ENCODE results near the gene RASSF1.
"Not testable (repeated sequence)": the region's sequence is repeated elsewhere in the genome, so short reads cannot be mapped to it uniquely, and the experiment has no call there.

The RASSF1 gene

DNA sequence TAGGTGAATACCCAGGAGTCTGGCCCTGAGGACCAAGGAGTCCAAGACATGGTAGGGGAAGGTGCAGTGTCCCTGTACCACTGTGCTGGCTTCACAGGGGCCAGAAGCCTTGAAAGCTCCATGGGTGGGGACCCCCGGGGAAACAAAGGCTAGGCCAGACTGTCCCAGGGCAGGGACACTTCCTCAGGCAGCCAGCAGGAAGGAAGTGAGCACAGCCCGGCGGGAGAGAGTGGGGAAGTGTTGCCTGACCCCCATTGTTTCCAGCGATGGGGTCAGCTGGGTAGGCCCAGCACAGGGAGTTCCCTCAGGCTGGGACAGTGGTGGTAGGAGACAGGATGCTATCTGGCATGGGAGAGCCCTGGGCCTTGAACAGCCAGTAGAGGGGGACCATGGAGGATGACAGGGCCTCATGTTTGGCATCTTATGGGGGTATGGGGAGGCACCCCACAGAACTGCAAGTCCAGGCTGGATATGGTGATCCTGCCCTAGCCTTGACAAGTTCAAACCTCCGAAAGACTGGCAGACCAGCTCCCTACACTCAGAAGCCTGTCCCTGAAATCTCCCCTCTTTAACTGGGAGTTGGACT, 16.9 kb downstream of the RASSF1 start:
- no peak for DNase-seq (ENCODE audit: low read depth)

DNA sequence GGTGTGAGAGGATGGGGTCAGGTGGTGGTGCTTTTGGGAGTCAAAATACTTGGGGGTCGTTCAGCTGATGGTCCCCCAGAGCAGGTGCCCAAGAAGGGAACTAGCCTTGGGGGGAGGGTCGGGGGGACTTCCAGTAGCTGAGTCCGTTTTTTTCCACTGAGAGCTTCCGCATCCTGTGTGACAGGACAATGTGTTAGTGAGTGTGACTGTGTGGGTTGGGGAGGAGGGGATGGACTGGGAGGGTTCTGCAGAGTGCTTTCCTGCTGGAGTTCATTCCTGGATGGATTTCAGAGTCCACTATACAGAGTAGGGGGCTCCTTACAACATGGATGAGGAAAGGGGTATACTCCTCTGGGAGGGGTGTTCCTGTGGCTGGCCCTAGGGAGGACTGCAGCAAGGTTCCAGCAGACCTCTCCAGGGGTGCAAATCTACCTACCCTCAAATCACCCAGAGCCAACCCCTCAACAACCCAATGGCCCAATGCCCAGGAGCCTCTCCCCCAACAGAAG, 17.5 kb downstream of the RASSF1 start:
- DNase-seq (ENCODE audit: low read depth), result no peak

DNA sequence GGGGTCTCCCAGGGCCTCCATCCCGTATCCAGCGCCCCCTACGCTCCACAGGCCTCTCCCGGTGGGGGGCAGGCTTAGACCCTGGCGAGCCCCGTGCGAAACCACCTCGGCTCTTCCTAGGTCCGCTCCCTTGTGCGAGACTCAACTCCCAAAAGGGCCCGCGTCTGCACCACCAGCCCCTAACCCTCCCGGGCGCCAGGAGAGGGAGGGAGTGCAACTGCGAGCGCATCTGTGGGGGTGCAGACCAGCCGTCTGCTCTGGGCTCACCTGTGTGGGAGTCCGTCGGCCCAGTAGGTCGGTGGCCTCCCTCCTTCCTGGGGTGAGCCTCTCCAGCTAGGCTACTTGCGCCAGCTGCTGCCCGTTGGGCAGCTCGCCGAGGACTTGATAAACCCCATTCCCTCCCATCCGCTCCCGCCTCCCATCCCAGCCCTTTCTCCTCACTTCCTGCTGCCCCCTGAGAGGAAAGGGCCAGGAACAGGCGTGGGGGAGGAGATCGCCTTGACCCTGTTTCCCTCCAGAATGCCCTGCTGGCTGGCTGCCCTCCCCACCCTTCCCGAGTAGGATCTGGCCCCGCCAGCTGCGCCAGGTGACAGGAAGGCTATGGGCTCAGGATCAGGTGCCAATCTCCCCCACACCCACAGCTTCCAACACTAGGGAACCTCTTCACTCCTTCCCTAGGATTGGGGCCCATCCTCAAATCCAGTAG, 18.1 kb downstream of the RASSF1 start, which contains the start of gene HYAL2:
TSS of gene HYAL2 (minus strand) at position 360 of the 706 bp plus-strand sequence. CDS start 2,256 bp downstream, outside the sequence.
- no peak for DNase-seq (ENCODE audit: low read depth)

DNA sequence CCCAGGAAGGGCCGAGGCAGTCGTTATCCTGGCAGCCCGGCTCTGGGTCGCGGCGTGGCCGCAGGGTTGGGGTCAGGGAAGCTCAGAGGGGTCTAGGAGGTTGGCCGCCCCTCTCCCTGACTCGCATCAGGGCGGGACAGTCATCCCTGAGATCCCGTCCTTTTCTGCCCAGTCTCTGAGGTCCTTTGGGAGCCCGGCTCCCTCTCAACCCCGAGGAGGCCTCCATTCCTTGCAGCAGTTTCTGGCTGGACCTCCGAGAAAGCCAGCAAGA, 18.6 kb downstream of the RASSF1 start:
- no peak for DNase-seq (ENCODE audit: low read depth)

DNA sequence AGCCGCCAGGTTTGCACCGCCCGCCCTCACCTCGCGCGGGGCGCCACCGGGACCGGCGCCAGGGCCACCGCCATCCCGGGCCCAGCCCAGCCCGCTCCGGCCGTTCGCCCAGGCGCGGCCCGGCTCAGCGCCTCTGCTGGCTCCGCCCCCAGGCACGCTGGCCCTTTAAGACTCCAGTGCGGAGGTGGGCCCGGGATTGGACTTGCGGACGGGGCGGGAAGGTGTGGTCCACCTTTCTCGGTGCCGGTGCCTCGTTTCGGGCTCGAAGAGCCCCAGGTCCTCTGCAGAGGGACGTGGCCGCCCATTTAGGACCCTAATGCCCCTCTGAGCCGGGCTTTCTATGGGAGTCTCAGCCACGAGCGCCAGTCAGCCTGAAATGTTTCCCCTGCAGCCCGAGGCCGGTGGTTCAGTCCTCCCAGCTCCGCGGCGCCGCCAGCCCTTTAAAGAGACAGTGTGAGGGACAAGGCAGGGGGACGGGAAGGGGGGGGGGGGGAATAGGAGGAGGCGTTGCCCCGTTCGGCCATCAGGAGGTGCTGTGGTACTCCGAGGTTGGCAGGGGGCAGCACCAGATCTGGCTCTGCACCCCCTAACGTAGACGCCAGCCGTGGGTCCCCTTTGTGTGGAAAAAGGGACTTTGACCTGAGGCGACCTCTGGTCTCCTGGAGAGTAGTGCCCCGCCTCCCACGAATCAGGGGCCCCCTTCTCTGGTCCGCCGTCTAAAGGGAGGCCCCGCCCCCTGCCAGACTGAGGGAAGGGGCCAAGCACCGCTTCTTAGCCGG, 19.1 kb downstream of the RASSF1 start:
- peak; percentile 74 for DNase-seq (ENCODE audit: low read depth)

DNA sequence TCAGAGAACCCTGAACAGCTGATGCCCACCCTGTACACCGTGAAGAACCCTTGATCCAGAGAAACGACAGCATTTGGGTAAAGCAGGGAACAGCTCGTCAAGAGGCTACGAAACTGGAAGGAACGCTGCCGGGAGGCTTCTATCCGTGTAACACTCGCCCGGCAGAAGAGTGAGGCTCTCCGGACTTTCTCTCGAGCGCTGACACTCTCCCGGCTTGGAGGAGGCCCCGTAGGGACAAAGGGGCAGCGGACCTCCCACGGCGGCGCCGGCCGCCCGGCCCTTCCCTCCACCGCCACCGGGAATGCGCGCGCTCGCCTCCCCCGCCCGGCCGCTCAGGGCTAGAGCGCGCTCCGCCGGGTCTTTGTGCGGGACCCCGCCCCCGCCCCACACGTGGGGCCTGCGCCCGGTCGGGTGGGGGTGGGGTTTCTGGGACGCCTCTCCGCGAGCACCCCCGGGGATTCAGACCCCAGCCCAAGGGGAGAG, 19.7 kb downstream of the RASSF1 start:
- no peak for DNase-seq (ENCODE audit: low read depth)

DNA sequence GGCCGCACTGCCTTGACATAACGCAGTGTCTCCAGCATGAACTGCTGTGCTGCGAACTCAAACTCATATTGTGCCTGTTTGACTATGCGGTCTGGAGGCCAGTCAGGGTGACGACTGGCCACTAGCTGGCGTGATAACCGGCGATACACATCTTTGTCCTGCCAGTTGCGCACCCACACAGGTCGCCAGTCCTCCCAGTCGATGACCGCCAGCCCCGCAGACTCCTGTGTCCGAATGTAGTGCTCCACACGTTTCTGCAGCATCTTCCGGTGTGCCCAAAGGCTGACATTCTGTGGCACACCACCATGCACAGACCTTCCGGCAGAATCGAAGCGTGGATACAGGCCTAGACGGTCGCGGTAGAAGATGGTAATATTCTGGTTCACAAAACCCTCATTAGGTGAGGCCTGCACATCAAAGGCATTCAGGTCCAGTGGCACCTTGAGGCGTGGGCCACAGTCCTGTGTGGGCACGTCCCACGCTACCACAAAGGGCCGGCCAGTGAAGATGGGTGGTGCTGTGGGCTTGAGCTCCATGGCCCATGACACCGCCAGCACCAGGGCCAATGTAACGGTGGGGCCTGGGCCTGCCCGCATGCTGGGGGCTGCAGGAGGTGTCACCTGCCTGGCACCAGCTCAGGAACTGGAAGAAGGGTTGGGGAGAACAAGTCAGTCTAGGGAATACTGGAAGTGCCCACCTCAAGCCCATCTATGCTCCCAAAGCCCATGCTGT, 20.6 kb downstream of the RASSF1 start:
- no peak for DNase-seq (ENCODE audit: low read depth)

DNA sequence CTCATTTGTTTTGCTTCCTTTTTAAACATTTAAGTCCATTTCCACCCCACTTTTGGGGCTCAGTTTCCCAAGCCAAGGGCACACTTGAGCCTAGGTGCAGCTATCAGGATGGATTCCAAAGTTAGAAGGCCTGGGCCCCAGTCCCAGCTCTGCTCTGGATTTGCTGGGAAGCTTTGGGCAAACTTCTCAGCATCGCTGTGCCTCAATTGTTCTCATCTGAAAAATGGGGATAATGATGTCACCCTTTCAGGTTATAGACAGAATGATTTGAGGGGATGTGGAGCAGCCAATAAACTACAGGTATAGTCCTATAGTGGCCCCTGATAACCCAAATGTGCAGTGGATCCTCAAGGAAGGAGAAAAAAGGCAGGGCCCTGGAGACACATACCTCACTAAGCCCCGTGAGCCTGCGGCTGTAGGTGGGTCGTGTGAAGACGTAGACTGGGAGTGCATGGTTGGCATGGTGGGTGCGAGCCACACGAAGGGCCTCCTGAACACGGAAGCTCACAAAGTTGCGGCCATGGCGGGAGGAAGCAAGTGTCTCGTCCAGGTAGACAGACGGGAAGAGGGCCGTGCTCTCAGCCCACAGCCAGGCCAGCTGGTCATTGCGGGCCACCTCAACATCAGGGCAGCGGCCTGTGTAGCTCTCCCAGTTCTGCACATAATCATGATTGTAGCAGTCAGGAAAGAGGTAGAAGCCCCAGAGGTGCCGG, 21.3 kb downstream of the RASSF1 start:
- no peak for DNase-seq (ENCODE audit: low read depth)

DNA sequence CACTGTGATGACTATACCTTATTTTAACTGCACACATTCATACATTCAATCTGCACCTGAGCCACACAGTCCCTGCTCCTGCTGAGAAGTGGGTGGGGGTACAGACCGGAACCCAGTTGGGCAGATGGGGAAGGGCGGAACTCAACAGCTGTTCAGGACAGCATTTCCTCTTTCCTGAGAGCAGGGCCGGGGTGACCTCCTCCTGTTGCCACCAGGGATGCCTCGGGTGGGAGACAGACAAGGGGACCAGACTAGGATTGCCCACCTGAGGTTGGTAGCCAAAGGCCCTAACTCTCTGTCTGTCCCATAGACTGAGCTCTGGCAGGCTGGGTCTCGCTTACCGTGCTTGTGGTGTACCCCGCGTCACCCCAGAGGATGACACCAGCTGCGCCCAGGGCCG, 22.0 kb downstream of the RASSF1 start:
- DNase-seq (ENCODE audit: low read depth), result no peak

DNA sequence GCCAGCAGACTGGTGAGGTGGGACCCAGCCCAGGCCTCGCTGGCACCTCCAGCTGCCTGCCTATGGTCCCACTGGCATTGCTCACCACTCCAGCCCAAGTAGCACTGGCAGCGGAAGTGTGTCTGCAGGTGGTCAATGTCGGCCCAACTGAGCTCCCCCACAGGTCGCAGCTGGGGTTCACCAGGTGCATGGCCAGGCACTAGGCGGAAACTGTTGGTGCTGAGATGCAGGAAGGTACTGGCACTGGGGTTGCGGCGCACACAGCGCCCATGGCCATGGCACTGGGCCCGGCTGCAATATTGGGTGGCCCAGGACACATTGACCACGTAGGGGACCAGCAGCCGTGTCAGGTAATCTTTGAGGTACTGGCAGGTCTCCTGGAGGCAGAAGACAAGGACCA, 22.5 kb downstream of the RASSF1 start:
- DNase-seq (ENCODE audit: low read depth), result no peak

DNA sequence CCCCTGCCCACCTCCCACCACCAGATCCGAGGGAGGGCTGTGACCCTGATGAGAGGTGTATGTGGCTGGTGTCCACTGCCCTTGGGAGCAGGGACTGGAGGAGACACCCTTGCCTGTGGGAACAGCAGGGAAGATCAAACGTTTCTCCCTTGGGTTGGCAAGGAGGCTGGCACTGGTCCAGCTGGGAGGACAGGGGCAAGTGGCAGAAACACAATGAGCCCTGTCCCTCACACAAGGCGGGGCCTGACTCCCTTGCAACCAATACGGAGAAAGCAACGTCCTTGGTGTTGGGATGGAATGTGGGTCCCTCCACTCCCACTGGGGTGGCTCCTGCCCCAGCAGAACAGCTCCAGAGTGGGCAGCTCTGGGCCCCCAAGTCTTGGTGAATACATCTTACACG, 23.3 kb downstream of the RASSF1 start:
- no peak for DNase-seq (ENCODE audit: low read depth)

DNA sequence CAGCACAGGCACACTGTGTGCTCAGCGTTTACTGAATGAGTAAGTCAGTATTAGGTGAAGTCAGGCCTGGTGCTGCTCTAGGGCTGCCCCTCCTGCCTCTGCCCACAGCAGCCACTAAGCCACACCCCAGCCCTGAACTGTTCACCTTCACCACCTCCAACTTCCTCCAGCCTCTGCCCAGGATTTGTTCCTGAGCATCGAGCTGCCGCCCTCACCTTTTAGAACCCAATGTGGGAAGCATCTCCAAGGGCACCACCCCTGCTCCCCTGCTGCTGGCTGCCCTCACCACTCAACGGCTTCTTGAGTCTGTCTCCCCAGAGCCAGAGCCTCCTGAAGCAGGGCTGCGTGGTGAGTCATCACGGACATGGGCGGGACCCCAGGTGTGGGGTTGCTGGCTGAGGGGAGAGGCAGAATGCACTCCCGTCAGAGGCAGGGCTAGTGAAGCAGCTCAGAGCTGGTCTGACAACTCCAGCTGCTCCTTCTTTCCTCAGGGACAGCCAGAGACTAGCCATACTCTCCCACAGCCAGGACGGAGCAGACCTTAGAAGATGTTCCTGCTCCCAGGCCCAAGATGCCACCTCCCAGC, 23.9 kb downstream of the RASSF1 start:
- peak; percentile 63 for DNase-seq (ENCODE audit: low read depth)

DNA sequence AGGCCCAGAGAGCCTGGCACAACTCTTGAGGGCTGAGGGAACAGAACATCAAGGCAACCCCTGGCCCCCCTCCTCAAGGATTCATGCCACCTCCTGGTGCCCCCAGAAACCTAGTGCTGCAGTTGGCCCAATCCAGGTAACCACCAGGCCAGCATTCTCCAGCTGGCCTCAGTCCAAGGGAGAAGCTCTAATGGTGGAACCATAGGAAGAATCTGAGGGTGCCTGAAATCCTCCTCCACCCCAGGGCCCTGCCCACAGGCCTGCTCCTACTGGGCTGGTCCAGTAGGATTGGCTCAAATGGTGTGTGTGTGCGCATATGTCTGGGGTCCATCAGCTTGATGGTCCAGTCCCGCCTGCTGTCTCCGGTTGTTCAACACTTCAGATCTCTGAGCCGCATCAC, 25.8 kb downstream of the RASSF1 start:
- no peak for DNase-seq (ENCODE audit: low read depth)

DNA sequence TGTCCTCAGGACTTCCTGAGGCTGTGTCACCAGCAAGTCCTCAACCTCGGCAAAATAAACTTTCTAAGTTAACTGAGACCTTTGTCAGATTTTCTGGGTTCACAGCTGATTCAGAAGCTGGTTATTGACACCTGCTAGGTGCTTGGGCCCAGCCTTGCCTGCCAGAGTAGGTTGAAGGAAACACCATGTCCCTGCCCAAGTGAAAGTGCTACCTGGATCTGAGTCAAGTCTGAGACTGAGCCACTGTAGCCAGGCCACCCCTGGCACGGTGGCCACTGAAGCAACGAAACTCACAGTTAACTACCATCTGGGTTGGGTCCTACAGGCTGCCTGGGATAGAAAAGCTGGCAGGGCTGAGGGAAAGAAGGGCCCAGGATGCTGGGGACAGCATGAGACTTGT, 26.3 kb downstream of the RASSF1 start:
- no peak for DNase-seq (ENCODE audit: low read depth)

DNA sequence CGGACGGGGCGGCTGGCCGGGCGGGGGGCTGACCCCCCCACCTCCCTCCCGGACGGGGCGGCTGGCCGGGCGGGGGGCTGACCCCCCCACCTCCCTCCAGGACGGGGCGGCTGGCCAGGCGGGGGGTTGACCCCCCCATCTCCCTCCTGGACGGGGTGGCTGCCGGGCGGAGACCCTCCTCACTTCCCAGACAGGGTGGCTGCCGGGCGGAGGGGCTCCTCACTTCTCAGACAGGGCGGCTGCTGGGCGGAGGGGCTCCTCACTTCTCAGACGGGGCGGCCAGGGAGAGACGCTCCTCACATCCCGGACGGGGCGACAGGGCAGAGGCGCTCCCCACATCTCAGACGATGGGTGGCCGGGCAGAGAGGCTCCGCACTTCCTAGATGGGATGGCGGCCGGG, 28.6 kb downstream of the RASSF1 start:
- DNase-seq (ENCODE audit: low read depth), result not testable (repeated sequence)

DNA sequence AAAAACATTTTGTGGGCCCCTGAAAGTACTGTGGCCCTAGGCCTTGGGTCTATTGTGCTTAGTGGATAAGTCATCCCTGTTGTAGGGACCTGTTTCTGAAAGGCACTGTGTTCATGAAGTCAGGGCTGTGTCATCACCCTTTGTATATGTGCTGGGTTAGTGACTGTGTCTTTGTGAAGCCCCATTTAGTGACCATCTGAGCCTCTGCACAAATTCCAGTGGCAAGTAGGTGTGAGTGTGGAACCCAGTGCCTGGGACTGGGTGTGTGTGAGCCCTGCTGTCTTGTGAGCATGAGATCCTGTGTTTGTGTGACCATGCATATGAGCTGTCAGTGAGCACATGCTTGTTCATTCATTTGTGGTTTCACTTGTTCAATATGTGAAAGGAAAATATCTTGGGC, 36.0 kb downstream of the RASSF1 start:
- DNase-seq (ENCODE audit: low read depth), result no peak

DNA sequence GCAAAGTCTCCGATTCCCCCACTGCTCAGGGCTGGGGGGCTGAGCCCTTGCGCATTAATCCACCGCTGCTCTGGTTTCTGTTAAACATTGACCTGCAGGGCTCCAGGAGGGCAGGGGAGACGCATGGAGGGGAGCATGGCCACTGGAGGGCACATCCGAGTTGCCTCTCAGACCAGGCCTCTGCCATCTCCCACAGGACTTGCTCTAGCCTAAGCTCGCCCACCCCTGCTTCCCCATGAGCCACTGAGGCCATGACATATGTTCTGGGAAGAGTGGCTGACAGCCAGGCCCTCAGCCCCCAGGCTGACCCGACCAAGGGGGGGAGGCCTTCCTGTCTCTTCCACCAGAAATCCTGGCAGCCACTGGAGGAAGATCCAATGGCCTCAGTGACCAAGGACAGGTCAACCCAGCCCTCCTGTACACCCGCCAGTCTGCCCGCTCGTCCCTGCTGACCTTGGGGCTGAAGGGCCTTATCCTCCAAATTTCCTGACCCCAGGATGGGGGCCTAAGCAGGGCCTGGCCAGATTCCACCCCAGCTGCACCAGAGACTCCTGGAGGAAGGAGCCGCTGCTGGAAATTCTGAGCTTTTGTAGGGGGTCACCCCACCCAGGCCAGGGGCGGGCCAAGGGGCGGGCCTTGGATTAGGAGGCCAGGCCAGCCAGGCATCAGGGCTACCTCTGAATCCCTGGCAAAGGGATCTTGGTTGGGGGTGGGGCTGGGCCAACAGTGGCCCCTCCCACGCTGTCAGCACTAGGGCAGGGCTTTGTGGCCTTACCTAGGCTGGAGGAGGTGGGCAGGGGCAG, 37.4 kb downstream of the RASSF1 start, which contains the start of gene HYAL1:
TSS of gene HYAL1 (minus strand) at position 562 of the 803 bp plus-strand sequence. CDS start 618 bp downstream, outside the sequence.
- DNase-seq (ENCODE audit: low read depth), result no peak

DNA sequence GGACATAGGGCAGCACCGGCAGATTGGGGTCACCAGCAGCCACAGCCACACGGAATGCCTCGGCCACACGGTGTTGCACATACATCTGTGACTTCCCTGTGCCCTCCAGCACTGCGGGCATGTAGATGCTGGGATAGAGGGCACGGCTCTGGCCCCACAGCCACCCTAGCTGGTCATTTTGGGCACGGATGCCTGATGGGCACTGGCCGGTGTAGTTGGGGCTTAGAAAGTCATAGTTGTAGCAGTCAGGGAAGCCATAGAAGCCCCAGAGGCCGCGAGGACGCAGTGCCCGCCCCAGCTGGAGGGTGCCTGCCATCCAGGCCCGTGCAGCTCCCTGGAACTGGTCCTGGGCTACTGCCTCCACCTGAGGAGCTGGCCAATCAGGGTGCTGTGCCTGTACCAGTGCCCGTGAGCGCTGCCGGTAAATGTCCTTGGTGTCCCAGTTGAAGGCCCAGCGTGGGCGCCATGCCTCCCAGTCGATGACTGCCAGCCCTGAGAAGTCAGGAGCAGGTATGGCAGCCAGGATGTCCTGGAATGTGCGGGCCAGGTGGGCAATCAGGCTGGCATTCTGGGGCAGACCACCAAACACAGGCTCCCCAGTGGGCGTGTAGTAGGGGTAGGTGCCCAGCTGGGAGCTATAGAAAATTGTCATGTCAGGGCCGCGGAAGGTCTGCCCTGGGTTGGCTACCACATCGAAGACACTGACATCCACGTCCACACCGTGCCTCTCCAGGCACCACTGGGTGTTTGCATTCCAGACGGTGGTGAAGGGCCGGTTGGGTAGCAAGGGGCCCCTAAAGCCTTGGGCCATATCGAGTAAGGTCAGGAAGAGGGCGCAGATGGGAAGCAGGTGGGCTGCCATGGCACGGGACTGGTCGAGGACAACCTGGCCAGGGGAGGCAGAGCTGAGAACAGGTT, 38.3 kb downstream of the RASSF1 start:
- DNase-seq (ENCODE audit: low read depth), result no peak

DNA sequence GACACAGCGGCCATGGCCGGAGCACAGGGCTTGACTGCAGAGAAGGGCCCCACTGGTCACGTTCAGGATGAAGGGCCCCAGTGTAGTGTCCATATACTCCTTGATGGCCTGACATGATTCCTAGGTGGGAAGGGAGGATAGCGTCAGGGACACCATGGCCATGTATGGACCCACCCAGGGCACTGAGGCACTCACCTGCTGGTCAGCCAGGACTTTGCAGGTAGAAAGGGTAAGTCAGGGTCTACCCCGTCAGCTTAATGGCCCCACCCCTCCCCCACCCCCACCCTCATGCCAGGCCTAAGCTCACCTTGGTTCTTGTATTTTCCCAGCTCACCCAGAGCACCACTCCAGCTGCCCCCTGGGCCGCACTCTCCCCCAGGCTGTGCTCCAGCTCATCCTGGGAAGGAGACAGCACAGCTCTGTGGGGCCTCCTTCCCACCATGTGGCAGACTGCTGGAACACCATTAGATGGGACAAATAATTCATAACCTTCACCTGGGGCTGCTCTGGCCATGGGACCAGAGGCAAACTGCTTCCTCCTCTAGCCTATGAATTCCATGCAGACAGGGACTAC, 39.9 kb downstream of the RASSF1 start:
- no peak for DNase-seq (ENCODE audit: low read depth)
